Cardiac fibroblast (primary cell): ENCODE results near the gene DGAT2.

Experiments
- DNase-seq, 2 donors: peaks; one replicate each; pipeline versions ENCODE4 v3.0.0 to v3.0.0-alpha.2; 2010; ENCODE audit warnings: low read depth in 2 of 2
- H3K4me3 ChIP-seq, 2 donors: replicated peaks in 1 of 2; 1 replicate in 1 of 2; 2 replicates in 1 of 2; pipeline ENCODE4 v1.5.1; 2011; ENCODE audit warnings: low read depth in 2 of 2, low read length in 2 of 2, mild to moderate bottlenecking in 2 of 2, moderate library complexity in 1 of 2
- TF ChIP-seq, protein P1 (sequence below): IDR thresholded peaks from one replicate; pipeline ENCODE4 v1.5.1; 2011; ENCODE audit warnings: low read depth, mild to moderate bottlenecking, low read length, inconsistent platforms

DGAT2 gene

DNA sequence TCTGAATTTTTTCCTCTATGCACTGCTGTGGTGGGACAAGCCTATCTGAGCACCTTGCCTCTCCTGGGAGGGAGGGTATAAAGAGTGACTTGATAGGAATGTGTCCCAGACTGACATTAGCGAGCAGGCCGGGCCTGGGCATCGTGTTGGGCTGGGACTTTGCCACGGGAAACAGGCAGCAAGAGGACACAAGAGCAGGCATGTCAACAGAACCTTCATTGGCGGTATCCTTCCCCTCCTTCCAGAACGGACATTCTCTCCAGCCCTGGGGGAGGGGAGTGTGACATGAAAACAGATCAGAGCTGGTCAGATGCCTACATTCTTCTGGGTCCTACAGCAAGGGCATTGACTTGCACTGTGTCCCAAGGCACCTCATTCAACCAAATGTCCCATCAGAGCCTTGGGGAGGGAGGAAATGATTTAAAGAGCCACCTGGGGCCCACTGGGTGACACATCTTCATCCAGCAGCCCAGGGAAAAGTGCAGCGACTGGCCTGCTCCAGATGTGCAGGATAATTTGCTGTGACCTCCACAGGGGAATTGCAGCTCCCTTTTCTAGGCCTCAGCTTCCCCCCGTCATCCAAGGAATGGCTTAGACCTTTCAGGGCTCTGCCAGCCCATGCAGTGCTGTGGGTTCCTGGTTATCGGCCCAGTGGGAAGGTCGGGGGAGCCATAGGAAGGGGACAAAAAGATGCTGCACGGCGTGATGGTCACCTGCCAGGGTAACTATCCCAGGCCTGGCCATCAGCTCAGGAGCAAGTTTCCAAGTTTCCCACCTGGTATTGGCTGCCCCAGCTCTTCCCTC is 24.6 kb downstream of the DGAT2 start:
- DNase-seq, result no peak
- TF ChIP-seq, protein P1, sequence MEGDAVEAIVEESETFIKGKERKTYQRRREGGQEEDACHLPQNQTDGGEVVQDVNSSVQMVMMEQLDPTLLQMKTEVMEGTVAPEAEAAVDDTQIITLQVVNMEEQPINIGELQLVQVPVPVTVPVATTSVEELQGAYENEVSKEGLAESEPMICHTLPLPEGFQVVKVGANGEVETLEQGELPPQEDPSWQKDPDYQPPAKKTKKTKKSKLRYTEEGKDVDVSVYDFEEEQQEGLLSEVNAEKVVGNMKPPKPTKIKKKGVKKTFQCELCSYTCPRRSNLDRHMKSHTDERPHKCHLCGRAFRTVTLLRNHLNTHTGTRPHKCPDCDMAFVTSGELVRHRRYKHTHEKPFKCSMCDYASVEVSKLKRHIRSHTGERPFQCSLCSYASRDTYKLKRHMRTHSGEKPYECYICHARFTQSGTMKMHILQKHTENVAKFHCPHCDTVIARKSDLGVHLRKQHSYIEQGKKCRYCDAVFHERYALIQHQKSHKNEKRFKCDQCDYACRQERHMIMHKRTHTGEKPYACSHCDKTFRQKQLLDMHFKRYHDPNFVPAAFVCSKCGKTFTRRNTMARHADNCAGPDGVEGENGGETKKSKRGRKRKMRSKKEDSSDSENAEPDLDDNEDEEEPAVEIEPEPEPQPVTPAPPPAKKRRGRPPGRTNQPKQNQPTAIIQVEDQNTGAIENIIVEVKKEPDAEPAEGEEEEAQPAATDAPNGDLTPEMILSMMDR, result no peak
- H3K4me3 ChIP-seq, result no peak overlapping the region

DNA sequence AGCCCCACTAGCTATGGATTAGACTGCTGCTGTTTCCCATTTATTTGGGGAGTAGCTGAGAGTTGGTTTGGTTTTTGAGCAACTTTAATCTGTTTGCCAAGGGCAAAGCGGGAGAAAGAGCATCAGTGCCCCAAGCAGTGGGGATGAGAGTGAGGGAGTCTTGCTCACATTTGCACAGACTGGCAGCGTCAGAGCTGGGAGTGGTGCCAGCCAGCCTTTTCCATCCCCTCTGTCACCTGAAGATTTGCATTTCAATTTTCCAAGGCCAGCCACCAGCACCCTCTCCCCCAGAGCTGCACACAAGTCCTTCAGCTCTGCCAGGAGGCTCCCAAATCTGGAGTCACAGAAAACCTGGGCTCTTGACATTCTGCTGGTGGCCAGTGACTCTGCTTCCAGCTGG is 25.4 kb downstream of the DGAT2 start:
- no peak overlapping the region for H3K4me3 ChIP-seq
- no peak for DNase-seq
- TF ChIP-seq, protein P1, result no peak

- H3K4me3 ChIP-seq, result no peak overlapping the region
- TF ChIP-seq, protein P1, result no peak
- no peak for DNase-seq
These were observed 26.9 kb downstream of the DGAT2 start for GRCh38 chr11:75795276-75796090.

DNA sequence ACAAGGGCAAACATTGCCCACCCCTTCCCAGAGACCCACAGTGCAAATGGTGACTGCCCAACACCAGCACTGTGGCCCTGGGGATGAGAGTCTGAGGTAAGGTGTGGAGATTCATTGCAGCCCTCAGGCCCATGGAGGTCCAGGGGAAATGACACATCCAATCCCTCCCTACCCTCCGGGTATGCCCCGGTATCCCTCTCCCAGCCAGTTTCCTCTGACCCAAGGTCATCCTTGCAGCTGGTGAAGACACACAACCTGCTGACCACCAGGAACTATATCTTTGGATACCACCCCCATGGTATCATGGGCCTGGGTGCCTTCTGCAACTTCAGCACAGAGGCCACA is 27.5 kb downstream of the DGAT2 start:
- TF ChIP-seq, protein P1, result no peak
- no peak overlapping the region for H3K4me3 ChIP-seq
- DNase-seq, result no peak

GRCh38 chr11:75797116-75797515 is 28.5 kb downstream of the DGAT2 start:
- TF ChIP-seq, protein P1, result no peak
- no peak for DNase-seq
- H3K4me3 ChIP-seq, result no peak overlapping the region

- DNase-seq, result peak; percentile 17 to 37
- H3K4me3 ChIP-seq, result no peak overlapping the region
- TF ChIP-seq, protein P1, result no peak
These were observed 29.2 kb downstream of the DGAT2 start for GRCh38 chr11:75797792-75798191.
